Dermis blood vessel endothelial cell (primary cell): ENCODE data around the gene ZNF546. TPM values are rescaled to one million over a fixed set of nuclear protein-coding genes. Genes with fewer than 3 reads are reported as not detected.
A peak's percentile ranks its signal among the peaks of the same experiment; 100 is the strongest.
"Not testable (repeated sequence)": the region's sequence is repeated elsewhere in the genome, so short reads cannot be mapped to it uniquely, and the experiment has no call there.

Experiments used
- DNase-seq: peaks from one replicate; pipeline ENCODE4 v3.0.0; 2010
- total RNA-seq: library from RNA; depleted of rRNA; stranded (reverse); fragments of >200 nt; gene quantifications from 2 replicates; pipeline ENCODE4 v1.2.3, GENCODE V29; 2014

Gene ZNF546
- total RNA-seq, 1 donor from 2014 or later: 7.8 TPM

DNA sequence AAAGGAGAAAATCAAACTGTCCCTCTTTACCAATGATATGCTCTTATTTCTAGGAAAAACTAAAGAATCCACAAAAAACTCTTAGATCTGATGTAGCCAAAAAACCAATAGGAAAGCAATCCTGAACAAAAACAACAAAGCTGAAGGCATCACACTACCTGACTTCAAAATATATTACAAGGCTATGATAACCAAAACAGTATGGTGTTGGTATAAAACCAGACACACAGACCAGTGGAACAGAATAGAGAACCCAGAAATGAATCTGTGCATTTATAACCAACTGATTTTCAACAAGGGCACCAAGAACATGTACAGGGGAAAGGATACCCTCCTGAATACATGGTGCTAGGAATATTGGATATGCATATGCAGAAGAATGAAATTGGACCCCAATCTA is 9.7 kb upstream of the ZNF546 start:
- DNase-seq: no peak

DNA sequence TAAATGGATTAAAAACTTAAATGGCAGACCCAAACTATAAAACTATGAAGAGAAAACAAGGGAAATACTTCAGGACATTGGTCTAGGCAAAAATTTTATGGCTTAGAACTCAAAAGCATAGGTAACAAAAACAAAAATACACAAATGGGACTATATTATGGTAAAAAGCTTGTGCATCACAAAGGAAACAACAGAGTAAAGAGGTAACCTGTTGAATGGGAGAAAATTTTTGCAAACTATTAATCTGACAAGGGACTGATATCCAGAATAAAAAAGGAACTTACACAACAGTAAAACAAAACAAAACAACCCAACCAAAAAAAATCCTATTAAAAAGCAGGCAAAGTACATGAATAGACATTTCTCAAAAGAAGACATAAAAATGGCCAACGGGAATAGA is 9.3 kb upstream of the ZNF546 start:
- DNase-seq: no peak

DNA sequence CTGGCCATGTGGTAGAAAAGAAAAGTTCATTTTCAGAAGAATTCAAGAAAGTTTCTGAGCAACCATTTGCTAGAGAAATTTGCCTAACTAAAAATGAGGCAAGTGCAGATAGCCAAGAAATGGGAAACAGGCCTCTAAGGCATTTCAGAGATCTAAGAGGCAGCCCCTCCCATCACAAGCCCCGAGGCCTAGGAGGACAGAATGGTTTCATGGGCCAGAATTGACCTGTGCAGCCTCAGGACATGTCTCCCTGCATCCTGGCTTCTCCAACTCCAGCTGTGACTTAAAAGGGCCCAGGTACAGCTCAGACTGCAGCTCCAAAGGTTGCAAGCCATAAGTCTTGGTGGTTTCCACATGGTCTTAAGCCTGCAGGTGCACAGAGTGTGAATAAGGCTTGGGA is 3.3 kb upstream of the ZNF546 start:
- DNase-seq: no peak

DNA sequence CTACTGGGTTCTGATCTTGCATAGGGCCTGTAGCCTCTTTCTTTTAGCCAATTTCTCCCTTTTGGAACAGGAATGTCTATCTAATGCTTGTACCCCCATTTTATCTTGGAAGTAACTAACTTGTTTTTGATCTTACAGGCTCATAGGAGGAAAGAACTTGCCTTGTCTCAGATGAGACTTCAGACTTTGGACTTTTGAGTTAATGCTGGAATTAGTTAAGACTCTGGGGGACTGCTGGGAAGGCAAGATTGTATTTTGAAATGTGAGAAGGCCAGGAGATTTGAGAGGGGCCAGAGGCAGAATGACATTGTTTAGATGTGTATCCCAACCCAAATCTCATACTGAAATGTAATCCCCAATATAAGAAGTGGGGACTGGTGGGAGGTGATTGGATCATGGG is 2.5 kb upstream of the ZNF546 start:
- DNase-seq: no peak

DNA sequence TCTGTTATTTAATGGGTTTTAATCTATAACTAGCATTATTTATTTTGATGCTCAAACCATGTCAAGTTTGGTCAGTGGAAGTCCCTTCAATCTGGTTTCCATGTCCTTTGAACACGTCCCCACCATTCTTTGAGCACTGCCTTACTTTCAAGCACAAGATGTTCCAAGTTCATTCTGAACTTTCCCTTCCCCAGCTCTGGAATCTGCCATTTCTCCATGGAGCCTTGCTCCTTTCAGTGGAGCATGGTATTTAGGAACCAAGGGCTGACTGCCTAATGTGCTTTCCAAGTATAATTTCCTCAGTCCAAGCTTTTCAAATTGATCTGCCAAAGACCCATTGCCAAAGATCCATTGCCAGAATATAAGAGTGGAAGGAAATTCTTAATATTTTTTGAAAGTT is 1.1 kb upstream of the ZNF546 start:
- DNase-seq: no peak

DNA sequence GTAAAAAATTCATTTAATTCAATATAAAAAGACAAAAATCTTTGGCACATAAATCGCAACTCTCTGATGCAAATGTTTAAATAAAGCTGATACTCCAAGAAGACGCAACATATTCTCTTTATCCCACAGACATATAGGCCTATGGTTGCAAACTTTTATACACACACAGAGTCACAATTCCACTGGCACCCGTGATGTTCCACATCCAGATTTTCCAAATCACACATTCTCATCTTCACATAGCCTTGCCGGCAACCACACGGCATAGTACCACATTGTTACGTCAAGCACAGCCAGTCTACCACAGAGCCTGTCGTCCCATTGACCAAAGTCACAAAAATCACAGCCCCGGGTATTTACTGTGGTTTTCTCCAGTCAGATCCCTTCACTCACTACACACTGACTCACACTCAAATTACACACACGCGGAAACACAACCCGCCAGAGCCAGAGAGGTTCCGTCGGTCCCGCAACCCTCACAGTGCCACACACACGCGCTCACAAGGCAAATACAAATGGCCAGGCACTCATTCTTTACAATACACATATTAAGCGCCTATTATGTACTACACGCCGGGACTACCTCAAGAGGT is 546 bp upstream of the ZNF546 start:
- DNase-seq: no peak

DNA sequence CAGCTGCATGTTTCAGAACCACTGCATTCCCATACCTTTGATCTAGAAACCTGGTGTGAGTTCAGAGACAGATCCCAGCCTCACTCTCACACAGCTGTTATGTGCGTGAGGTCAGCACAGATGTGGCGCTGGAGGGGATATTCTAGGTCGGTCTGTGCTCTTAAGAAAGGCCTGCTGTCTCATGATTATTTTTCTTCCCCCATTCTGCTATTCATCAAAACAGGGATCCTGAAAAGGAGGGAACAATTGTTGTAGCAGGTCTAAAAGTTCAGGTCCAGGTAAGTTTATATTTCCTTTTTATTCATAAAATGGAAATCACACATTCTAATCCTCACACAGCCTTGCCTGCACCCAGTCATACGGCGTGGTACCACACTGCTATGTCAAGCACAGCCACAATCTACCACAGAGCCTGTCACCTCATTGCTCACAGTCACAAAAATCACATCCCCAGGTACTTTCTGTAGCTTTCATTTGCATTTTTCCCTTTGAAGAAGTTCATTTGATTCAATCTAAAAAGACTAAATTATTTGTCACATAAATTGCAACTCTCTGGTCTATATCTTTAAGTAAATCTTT is 867 bp downstream of the ZNF546 start:
- peak; percentile 13 for DNase-seq

DNA sequence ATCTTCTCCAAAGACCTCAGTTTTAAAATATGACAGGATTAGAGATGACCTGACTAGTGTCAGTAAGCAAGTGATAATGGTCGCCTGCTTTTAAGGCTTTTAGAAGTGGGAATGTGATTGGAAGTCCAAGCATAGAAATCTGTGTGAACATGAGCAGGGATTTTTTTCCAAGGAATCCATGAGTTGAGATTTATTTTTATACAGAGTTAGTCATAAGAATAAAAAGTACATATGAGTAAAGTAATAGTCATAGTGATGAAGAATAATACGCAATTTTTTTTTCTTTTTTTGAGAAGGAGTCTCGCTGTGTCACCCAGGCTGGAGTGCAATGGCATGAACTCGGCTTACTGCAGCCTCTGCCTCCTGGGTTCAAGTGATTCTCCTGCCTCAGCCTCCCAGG is 1.6 kb downstream of the ZNF546 start:
- DNase-seq: no peak

DNA sequence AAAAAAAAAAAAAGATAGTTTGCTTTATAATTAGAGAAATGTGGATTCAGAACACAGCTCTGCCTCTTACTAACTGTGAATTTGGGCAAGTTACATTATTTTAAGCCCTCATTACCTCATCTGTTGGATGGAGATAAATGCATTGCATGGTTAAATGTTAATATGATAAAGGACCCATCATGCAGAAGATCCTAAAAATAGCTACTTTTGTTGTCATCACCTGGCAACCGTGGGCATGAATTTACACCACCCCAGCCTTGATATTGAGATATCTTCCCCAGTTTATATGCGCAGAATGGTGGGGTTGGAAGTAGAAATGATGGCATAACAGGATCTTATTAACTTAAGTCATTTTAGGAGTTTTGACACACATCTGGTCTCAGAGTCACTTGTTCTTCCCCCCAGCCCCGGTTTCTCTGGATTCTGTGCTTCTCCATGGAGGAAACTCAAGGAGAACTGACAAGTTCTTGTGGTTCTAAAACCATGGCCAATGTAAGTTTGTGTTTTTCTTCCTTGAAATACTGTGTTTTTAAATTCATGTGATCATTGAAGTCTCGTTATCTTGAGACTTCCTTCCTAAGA is 8.9 kb downstream of the ZNF546 start:
- no peak for DNase-seq

DNA sequence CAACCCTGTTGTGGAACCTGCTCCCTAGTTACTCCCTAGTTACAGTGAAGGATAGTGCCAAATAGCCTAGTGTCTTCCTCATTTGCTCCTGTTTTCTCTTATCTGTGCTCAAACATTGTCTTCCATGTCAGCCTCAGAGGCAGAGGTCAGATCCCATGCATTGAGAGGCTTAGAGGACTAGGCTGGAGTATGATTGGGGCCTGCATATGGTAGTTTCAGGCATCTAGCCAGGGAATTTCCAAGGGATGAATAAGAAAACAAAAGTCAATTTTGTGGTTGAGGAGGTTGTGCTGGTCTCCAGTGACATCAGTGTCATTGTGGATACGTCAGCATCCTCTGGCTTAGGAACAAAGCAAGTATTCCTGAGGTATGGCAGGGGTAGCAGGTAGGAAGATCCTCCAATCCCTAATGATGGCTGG is 9.4 kb downstream of the ZNF546 start:
- peak; percentile 95 for DNase-seq

DNA sequence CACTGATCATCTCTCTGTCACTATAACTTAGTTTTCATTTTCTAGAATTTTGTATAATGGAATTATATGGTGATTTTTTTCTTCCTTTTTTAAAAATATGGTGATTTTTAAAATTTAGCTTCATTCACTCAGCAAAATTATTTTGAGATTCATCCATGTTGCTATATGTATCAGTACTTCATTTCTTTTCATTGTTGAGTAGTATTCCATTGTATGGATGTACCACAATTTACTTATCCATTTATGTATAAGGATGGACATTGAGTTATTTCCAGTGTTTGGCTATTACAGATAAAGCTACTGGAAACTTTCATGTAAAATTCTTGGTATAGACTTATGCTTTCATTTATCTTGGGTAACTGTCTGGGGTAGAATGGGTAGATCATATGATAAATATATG is 12.8 kb downstream of the ZNF546 start:
- no peak for DNase-seq

DNA sequence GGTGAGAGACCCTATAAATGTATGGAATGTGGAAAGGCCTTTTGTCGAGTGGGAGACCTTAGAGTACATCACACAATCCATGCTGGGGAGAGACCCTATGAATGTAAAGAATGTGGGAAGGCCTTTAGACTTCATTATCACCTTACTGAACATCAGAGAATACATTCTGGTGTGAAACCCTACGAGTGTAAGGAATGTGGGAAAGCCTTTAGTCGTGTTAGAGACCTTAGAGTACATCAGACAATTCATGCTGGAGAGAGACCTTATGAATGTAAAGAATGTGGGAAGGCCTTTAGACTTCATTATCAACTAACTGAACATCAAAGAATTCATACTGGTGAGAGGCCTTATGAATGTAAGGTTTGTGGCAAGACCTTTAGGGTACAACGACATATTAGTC is 17.1 kb downstream of the ZNF546 start:
- no peak for DNase-seq

DNA sequence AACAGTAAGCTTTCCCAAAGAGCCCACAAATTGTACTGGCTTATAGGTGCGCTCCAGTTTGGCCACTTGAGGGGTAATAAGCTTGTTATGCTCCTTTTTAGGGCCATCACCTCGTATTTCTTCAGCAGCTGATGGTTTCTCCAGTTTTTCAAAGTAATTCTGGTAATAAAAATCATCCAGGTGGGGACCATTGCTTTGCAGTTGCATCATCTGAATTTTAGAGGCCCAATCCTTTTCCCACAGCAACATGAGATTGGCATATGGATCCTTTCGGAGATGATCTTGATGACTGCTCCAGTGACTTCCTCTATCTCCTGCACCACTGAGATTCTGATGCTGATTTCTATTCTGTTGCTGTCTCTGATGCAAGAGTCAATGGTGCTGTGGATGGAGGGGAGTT is 27.1 kb downstream of the ZNF546 start:
- no peak for DNase-seq

DNA sequence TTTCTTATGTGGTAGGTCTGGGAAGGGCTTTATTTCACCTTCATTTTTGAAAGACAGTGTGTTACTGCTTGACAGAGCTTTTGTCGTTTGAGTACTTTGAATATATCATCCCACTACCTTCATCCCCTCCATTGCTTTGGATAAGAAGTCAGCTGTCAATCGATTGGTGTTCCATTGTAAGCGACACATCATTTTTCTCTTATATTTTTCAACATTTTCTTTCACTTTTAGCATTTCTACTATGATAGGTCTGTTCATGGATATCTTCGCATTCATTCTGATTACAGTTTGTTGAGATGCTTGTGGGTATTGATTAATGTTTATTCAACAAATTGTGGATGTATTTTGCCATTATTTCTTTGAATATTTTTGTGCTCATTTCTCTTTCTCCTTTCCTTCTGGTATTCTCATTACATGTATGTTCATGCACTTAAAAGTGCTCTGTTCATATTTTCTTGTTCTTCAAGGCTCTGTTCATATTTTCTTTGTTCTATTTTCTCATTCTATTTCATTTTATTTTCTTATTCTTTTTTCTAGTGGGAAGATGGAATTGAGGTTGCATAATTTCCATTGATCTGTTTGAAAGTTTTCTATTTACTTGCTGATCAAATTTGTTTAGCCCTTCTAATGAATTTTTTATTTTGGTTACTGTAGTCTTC is 29.2 kb downstream of the ZNF546 start:
- no peak for DNase-seq

DNA sequence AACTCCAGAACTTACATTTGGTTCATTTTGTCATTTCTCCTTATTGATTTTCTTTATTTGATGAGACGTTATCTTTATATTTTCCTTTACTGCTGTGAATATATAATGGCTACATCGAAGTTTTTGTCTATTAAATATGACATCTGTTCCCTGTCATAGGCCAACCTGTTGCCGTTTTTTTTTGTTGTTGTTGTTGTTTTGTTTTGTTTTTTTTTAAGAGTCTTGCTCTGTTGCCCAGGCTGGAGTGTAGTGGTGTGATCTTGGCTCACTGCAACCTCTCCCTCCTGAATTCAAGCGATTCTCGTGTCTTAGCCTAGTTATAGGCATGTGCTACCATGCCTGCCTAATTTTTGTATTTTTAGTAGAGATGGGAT is 29.7 kb downstream of the ZNF546 start:
- DNase-seq: no peak

DNA sequence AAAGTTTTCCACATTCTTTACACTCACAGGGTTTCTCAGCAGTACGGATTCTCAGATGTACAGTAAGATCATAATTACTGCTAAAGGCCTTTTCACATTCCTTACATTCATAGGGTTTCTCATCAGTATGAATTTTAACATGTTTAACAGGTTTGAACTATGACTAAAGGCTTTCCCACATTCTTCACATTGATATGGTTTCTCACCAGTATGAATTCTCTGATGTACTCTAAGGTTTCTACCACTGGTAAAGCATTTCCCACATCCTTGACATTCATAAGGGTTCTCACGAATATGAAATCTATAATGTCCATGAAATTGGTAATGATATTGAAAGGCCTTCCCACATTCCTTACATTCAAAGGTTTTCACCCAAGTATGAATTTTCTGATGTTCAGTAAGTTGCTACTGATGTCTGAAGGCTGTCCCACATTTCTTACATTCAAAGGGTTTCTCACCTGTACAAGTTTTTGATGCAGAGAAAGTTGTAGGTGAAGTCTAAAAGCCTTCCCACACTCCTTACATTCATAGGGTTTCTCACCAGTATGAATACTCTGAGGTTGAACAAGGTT is 37.2 kb downstream of the ZNF546 start:
- no peak for DNase-seq

DNA sequence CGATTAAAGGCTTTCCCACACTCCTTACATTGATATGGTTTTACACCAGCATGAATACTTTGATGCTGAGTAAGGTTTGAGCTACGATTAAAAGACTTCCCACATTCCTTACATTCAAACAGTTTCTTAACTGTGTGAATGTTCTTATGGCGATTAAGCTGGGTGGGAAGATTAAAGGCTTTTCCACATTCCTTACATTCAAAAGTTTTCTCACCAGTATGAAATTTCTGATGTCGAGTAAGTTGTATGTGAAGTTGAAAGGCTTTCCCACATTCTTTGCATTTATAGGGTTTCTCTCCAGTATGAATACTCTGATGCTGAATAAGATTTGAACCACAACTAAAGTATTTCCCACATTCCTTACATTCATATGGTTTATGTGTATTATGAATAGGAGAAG is 39.1 kb downstream of the ZNF546 start:
- DNase-seq: no peak

DNA sequence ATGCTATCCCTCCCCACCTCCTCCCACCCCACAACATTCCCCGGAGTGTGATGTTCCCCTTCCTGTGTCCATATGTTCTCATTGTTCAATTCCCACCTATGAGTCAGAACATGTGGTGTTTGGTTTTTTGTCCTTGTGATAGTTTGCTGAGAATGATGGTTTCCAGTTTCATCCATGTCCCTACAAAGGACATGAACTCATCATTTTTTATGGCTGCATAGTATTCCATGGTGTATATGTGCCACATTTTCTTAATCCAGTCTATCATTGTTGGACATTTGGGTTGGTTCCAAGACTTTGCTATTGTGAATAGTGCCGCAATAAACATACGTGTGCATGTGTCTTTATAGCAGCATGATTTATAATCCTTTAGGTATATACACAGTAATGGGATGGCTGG is 41.2 kb downstream of the ZNF546 start:
- DNase-seq: not testable (repeated sequence)

DNA sequence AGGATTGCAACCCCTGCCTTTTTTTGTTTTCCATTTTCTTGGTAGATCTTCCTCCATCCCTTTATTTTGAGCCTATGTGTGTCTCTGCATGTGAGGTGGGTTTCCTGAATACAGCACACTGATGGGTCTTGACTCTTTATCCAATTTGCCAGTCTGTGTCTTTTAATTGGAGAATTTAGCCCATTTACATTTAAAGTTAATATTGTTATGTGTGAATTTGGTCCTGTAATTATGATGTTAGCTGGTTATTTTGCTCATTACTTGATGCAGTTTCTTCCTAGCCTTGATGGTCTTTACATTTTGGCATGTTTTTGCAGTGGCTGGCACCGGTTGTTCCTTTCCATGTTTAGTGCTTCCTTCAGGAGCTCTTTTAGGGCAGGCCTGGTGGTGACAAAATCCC is 44.9 kb downstream of the ZNF546 start:
- not testable (repeated sequence) for DNase-seq

DNA sequence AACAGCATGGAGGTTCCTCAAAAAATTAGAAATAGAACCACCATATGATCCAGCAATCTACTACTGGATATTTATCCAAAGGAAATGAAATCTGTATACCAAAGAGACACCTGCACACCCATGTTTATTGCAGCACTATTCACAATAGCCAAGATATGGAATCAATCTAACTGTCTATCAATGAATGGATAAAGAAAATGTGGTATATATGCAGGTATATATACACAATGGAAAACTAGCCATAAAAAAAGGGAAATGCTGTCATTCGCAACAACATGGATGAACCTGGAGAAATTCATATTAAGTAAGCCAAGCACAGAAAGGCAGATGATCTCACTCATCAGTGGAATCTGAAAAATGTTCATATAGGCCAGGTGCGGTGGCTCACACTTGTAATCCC is 56.6 kb downstream of the ZNF546 start:
- no peak for DNase-seq

DNA sequence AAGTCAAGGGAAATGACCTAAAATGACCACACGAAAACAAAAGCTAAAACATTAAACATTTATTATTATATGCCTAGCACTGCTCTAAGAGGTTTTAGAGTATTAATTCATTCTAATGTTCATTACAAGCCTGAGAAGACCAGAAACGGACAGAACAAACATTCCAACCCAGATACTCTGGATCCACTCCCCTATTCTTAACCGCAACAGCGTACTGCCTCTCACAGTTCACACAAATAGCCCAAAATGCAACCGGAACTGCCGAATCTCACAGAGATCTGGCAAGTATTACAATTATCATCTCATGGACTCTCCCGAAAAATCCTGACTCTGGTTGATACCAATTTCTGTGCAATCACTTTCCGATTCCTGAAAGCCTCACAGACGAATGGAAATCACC is 57.8 kb downstream of the ZNF546 start:
- DNase-seq: no peak

DNA sequence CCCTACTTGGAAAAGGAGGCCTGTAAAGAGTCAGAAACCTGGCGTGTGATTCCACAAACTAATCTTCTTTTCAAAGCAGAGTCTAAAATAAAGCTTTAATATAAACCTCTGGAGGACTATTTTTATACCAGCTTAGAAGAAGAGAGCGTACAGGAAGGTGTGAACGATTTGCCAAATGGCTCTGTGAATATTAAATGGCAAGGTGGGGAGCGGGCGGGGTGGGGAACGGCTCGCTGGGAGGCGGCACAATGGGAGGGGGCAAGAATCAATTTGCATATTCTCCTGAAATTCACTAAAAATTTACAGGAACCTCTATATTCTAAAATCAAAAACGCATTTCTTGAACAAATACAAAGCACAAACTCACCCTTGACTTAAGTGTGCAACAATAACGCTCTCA is 58.2 kb downstream of the ZNF546 start:
- no peak for DNase-seq

DNA sequence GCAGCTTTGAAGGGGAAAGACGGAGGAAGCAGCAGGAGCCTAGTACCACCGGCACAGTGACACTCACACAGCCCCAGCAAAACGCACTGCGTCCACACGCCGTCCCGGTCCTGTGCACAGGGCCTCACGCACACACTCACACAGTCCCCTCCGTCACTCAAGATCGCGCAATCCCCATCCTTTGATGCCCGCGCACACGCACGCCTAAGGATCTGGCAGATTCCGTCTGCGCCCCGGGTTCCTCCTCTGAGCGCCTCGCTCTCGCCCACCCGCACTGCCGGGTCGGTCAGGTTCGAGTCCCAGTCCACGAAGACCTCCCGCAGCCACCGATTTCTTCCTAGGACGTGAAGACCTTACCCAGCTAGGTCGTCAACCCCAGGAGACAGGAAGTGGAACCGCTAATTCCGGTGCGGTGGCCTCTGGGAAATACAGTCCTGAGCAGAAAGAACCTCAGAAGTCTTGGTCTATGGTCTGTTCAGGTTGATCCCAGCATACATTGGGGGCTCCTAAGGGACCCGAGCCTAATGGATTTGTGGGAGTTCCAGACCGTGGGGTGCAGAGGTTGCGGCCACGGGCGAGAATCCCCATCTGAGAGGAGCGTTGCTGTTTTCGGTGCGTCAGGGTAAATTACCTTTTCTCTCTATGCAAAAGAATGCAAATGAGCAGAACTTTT is 59.1 kb downstream of the ZNF546 start, which contains the start of gene ZNF780B:
TSS of gene ZNF780B (minus strand) at position 400 of the 673 bp plus-strand sequence. CDS start 5,899 bp downstream, outside the sequence.
- DNase-seq: peak; percentile 56
